Esophagus squamous epithelium (tissue), 5 donors: ENCODE data around the gene GRIPAP1. TPM values are rescaled to one million over a fixed set of nuclear protein-coding genes. Genes with fewer than 3 reads are reported as not detected.
A peak's percentile ranks its signal among the peaks of the same experiment; 100 is the strongest.

Experiments
- DNase-seq: peaks from one replicate; lab custom pipeline; 2025; lab: John Stamatoyannopoulos, UW
- H3K27ac ChIP-seq, 4 donors: fragments of 200-600 bp; sonication (generic); one replicate each; pipeline ENCODE4 v1.5.1; 2016 to 2019; ENCODE audit warnings: mild to moderate bottlenecking in 1 of 4
- H3K27me3 ChIP-seq, 4 donors: fragments of 200-600 bp; sonication (generic); 1 replicate in 3 of 4; 2 replicates in 1 of 4; pipeline versions ENCODE4 v1.5.1 to v1.6.0; 2017 to 2021; ENCODE audit warnings: antibody characterized with exemption in 1 of 4
- H3K36me3 ChIP-seq, 3 donors: fragments of 200-600 bp; sonication (generic); one replicate each; pipeline ENCODE4 v1.5.1; 2016 to 2019
- H3K4me1 ChIP-seq, 3 donors: fragments of 200-600 bp; sonication (generic); one replicate each; pipeline ENCODE4 v1.5.1; 2017 to 2019
- H3K4me3 ChIP-seq, 4 donors: fragments of 200-600 bp; sonication (generic); 1 replicate in 3 of 4; 2 replicates in 1 of 4; pipeline ENCODE4 v1.5.1; 2016 to 2019; ENCODE audit warnings: mild to moderate bottlenecking in 2 of 4, moderate library complexity in 1 of 4
- H3K9me3 ChIP-seq, 3 donors: fragments of 200-600 bp; sonication (generic); one replicate each; pipeline ENCODE4 v1.5.1; 2016 to 2019
- POLR2A ChIP-seq, 4 donors: fragments of 450-650 bp; IDR thresholded peaks; one replicate each; pipeline ENCODE4 v1.6.1; 2017; ENCODE audit warnings: antibody characterized with exemption in 4 of 4, mild to moderate bottlenecking in 4 of 4, moderate library complexity in 3 of 4
- WGBS, 2 donors: methylation state at CpG; one replicate each; pipeline ENCODE4 v1.1.5; 2018; 5-methylcytosine and 5-hydroxymethylcytosine counted together
- intact Hi-C: fragments of 100-400 bp; cut with DNase I; formaldehyde crosslinking; loops from one replicate; pipeline ENCODE4 v1.15.0; 2022
- total RNA-seq, 4 donors: library from RNA; depleted of rRNA; stranded (reverse); fragments of >200 nt; gene quantifications; one replicate each; pipeline ENCODE4 v1.1.0, GENCODE V29; 2016
- TF ChIP-seq, protein P1 (sequence below), 6 experiments: fragments of 450-650 bp in 4 of 6; fragments of 200-600 bp in 2 of 6; sonication (generic) in 2 of 6; IDR thresholded peaks; one replicate each; pipeline ENCODE4 v1.5.1; 2016 to 2019; ENCODE audit warnings: antibody characterized with exemption in 6 of 6, mild to moderate bottlenecking in 4 of 6, moderate library complexity in 4 of 6
- donor health status: DM: yes; HTN: yes; CAD: no.

Gene GRIPAP1
- total RNA-seq, 4 donors from 2014 or later = 15.4 to 28.4 (median 22.9) TPM

DNA sequence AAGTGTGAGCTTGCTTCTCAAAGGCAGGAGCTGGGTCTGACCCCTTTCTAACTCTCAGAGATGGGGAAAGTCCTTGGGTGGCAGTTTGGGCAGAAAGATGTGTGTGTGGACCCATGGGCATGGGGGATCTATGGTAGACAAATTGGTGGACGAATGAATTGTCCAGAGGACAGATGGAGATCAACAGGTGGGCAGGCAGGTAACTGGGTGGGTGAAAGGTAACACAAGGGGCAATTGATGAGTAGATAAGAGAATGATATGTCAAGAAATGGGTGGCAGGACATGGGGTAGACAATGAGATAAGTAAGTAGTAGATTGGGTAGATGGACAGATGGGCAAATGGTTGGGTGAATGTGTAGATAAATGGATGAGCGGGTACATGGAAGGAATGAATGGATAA, 27.5 kb downstream of the GRIPAP1 start:
- TF ChIP-seq, protein P1, sequence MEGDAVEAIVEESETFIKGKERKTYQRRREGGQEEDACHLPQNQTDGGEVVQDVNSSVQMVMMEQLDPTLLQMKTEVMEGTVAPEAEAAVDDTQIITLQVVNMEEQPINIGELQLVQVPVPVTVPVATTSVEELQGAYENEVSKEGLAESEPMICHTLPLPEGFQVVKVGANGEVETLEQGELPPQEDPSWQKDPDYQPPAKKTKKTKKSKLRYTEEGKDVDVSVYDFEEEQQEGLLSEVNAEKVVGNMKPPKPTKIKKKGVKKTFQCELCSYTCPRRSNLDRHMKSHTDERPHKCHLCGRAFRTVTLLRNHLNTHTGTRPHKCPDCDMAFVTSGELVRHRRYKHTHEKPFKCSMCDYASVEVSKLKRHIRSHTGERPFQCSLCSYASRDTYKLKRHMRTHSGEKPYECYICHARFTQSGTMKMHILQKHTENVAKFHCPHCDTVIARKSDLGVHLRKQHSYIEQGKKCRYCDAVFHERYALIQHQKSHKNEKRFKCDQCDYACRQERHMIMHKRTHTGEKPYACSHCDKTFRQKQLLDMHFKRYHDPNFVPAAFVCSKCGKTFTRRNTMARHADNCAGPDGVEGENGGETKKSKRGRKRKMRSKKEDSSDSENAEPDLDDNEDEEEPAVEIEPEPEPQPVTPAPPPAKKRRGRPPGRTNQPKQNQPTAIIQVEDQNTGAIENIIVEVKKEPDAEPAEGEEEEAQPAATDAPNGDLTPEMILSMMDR (IDR thresholded peaks at IDR 0.05) = no peak
- no peak for TF ChIP-seq POLR2A (IDR thresholded peaks at IDR 0.05)
- intact Hi-C loops = no loop called here
- Histone ChIP-seq H3K9me3 (no peaks in the 10 kb centered on the region), H3K36me3 (peaks cover 0 to 56% (median 0%) of the 10 kb centered on the region in 3 donors), H3K4me1 (peaks cover 0 to 15% (median 0%) of the 10 kb centered on the region in 3 donors), H3K27ac (no peak overlapping the region), H3K27me3 (no peaks in the 10 kb centered on the region), H3K4me3 (no peak overlapping the region)
- 69 to 77% methylated on average over 2 of the region's 2 CpGs for WGBS, 2 donors
- no peak for DNase-seq

DNA sequence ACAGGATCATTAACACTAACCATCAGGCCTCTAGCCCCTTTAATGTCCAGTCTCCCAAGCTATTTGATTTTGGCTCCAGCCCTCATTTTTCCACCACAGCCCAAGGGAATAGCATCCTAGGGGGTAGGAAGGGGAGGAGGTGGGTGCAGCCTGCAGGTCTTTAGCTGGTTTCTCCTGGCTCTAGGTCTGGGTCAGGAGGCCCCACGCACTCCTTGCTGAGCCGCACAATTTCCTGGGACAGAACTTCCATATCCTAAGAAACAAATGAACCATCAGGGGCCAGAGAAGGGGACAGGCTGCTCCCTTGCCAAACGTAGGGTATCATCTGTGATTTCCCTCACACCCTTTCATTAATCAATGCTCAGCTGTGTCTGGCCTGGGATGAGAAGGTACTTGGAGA, 28.0 kb downstream of the GRIPAP1 start:
- WGBS, 2 donors = 82 to 88% methylated on average over 3 of the region's 3 CpGs
- H3K4me3 ChIP-seq = no peak overlapping the region
- H3K27me3 ChIP-seq = no peaks in the 10 kb centered on the region
- intact Hi-C loops = no loop called here
- no peaks in the 10 kb centered on the region for H3K9me3 ChIP-seq
- peaks cover 0 to 15% (median 0%) of the 10 kb centered on the region in 3 donors for H3K4me1 ChIP-seq
- no peak overlapping the region for H3K27ac ChIP-seq
- DNase-seq = no peak
- peaks cover 0 to 53% (median 0%) of the 10 kb centered on the region in 3 donors for H3K36me3 ChIP-seq
- no peak for TF ChIP-seq POLR2A (IDR thresholded peaks at IDR 0.05)
- TF ChIP-seq, protein P1 (IDR thresholded peaks at IDR 0.05) = no peak

- peak overlapping the region in 3 of 4 donors; percentile 28 to 52 (median 36) for H3K4me3 ChIP-seq
- H3K36me3 ChIP-seq = peaks cover 0 to 38% (median 0%) of the 10 kb centered on the region in 3 donors
- DNase-seq = no peak
- H3K27me3 ChIP-seq = no peaks in the 10 kb centered on the region
- intact Hi-C loops = no loop called here
- H3K4me1 ChIP-seq = peaks cover 0 to 15% (median 0%) of the 10 kb centered on the region in 3 donors
- TF ChIP-seq POLR2A (IDR thresholded peaks at IDR 0.05) = no peak
- TF ChIP-seq, protein P1 (IDR thresholded peaks at IDR 0.05) = peak; percentile 6 to 54 (median 32)
- WGBS, 2 donors = 38 to 41% methylated on average over 5 of the region's 13 CpGs
- no peaks in the 10 kb centered on the region for H3K9me3 ChIP-seq
- peak overlapping the region in 3 of 4 donors; percentile 7 to 75 (median 48) for H3K27ac ChIP-seq
Measured at GRCh38 chrX:48972220-48973164, 29.6 kb downstream of the GRIPAP1 start.

DNA sequence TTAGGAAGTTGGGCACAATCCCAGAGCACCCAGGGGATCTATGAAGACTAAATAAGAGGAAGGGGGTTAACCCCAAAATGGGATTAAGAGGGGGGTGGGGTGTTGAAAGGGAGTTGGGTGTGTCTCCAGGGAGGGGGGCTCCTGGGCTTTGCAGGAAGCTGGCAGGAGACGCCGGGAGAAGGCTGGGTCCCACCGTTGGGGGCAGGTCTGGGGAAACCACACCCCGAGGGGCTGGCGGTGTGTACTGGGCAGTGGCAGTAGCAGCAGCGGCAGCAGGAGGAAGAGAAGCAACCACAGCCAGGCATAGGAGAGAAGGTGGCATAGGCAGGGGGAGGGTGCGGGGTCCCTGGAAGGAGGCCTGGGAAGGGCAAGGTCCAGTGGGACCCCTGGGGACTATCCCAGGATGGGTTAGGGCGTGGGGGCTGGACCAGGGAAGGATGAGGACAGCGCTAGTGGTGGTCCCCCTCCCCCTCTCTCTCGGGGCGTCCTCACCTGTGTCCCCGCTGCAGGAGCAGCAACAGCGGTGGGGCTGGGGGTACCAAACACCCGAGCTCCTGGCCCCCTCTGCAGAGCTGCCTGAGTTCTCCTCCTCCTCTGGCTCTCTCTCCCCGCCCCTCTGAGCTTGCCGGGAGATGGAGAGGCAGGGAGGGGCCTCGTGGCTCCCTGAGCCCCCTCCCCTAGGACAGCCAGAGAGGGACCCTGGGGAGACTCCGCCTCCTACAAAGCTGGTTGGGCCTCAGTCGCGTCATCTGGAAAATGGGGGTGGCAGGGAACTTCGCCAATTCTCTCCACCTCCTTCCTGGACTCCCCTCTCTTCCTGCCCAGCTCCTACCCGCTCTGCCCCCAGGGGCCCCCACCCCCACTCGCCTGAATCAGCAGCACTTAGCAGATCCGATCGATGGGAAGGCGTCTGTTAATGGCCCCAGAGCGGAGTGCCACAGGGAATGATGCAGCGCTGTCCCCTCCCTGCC, 30.5 kb downstream of the GRIPAP1 start, which contains the start of gene KCND1:
Gene KCND1, minus strand, starts transcription at position 596 of the 971 bp plus-strand sequence. CDS start 1,573 bp downstream, outside the sequence.
- TF ChIP-seq POLR2A (IDR thresholded peaks at IDR 0.05) = no peak
- TF ChIP-seq, protein P1 (IDR thresholded peaks at IDR 0.05) = no peak
- H3K27ac ChIP-seq = peak within 1 kb of the TSS in 3 of 4 donors; percentile 7 to 75 (median 48)
- no peak for DNase-seq
- peaks cover 0 to 28% (median 0%) of the 10 kb centered on the region in 3 donors for H3K36me3 ChIP-seq
- H3K4me1 ChIP-seq = peaks cover 0 to 15% (median 0%) of the 10 kb centered on the region in 3 donors
- no peaks in the 10 kb centered on the region for H3K9me3 ChIP-seq
- whole genome bisulfite sequencing, 2 donors = 3 to 31% methylated on average over 6 to 16 of the region's 28 CpGs
- intact Hi-C loops = no loop called here
- H3K4me3 ChIP-seq = peak within 1 kb of the TSS in 3 of 4 donors; percentile 28 to 52 (median 36)
- H3K27me3 ChIP-seq = no peaks in the 10 kb centered on the region
